HEK293T (cell line): ENCODE measurements around the gene RAPGEF6.

Source experiments
- CTCF ChIA-PET: fragments of 350-600 bp; formaldehyde crosslinking; extraction: SDS; loops from one replicate; lab custom pipeline; 2021; ENCODE audit warnings: antibody characterized with exemption, inconsistent platforms; lab: Yijun Ruan, JAX
- POLR2A ChIA-PET: fragments of 350-600 bp; formaldehyde crosslinking; extraction: SDS; loops from one replicate; lab custom pipeline; 2020; ENCODE audit warnings: antibody characterized with exemption, inconsistent platforms; lab: Yijun Ruan, JAX
- DNase-seq: peaks from one replicate; pipeline ENCODE4 v3.0.0; 2012; ENCODE audit warnings: mixed read lengths; ENCODE audit errors: extremely low spot score
- ARNT ChIP-seq: fragments of 450-650 bp; IDR thresholded peaks from 2 replicates; pipeline ENCODE4 v1.6.1; 2017; ENCODE audit warnings: mild to moderate bottlenecking
- BHLHE40 ChIP-seq: fragments of 450-650 bp; IDR thresholded peaks from 2 replicates; pipeline ENCODE4 v1.6.1; 2016; ENCODE audit warnings: mild to moderate bottlenecking, moderate library complexity, borderline replicate concordance
- CTBP1 ChIP-seq: fragments of 450-650 bp; IDR thresholded peaks from 2 replicates; pipeline ENCODE4 v1.6.1; 2016; ENCODE audit warnings: borderline replicate concordance
- ELF4 ChIP-seq: fragments of 450-650 bp; IDR thresholded peaks from 2 replicates; pipeline ENCODE4 v1.6.1; 2017; ENCODE audit warnings: antibody characterized with exemption
- FOXA1 ChIP-seq: fragments of 450-650 bp; IDR thresholded peaks from 2 replicates; pipeline ENCODE4 v1.6.1; 2016; ENCODE audit warnings: mild to moderate bottlenecking
- FOXK2 ChIP-seq: fragments of 450-650 bp; IDR thresholded peaks from 2 replicates; pipeline ENCODE4 v1.6.1; 2016; ENCODE audit warnings: mild to moderate bottlenecking
- FOXM1 ChIP-seq: fragments of 450-650 bp; IDR thresholded peaks from 2 replicates; pipeline ENCODE4 v1.6.1; 2017; ENCODE audit warnings: mild to moderate bottlenecking, borderline replicate concordance
- HDGF ChIP-seq: fragments of 450-650 bp; IDR thresholded peaks from 2 replicates; pipeline ENCODE4 v1.6.1; 2017; ENCODE audit warnings: antibody characterized with exemption, borderline replicate concordance
- L3MBTL2 ChIP-seq: fragments of 450-650 bp; conservative IDR thresholded peaks from 2 replicates; pipeline ENCODE4 v1.6.1; 2016; ENCODE audit warnings: mild to moderate bottlenecking
- LEF1 ChIP-seq: fragments of 450-650 bp; IDR thresholded peaks from 2 replicates; pipeline ENCODE4 v1.6.1; 2017; ENCODE audit warnings: mild to moderate bottlenecking, borderline replicate concordance
- NFRKB ChIP-seq: fragments of 450-650 bp; IDR thresholded peaks from 2 replicates; pipeline ENCODE4 v1.6.1; 2016; ENCODE audit warnings: mild to moderate bottlenecking, moderate library complexity
- PKNOX1 ChIP-seq: fragments of 450-650 bp; IDR thresholded peaks from 2 replicates; pipeline ENCODE4 v1.6.1; 2016
- SP1 ChIP-seq: fragments of 450-650 bp; IDR thresholded peaks from 2 replicates; pipeline ENCODE4 v1.6.1; 2017
- SUZ12 ChIP-seq: fragments of 450-650 bp; IDR thresholded peaks from 2 replicates; pipeline ENCODE4 v1.6.1; 2016; ENCODE audit warnings: mild to moderate bottlenecking
- TARDBP ChIP-seq: fragments of 450-650 bp; IDR thresholded peaks from 2 replicates; pipeline ENCODE4 v1.6.1; 2016
- ZNF384 ChIP-seq: fragments of 450-650 bp; IDR thresholded peaks from 2 replicates; pipeline ENCODE4 v1.6.1; 2016

Gene RAPGEF6

GRCh38 chr5:131536211-131536826 is 98.7 kb downstream of the RAPGEF6 start:
- ChIA-PET CTCF (no interaction called here), POLR2A (no interaction called here)
- no peak for TF ChIP-seq BHLHE40
- TF ChIP-seq CTBP1, result peak; percentile 12; the same call in 1 of the 2 replicates
- TF ChIP-seq PKNOX1, result peak; percentile 53; the same call in 1 of the 2 replicates
- no peak for TF ChIP-seq FOXA1
- peak; percentile 29 for DNase-seq

DNA sequence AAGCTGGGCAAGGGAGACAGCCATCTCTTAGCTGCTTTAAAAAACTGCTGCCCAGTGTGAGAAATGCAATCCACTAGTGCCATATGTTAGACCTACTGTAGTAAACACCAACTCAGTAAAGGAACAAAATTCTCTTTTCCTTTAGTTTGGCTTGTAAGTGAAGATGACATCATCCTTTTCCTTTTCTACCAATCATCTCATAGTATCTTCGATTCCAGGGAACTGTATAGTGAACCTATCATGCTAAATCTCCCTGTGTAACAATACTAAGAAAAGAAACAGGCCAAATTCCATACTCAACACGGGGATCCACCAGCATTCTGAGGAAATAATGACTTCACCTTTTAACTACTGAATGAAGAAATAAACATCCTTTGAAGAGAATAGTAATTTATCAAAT is 100.1 kb downstream of the RAPGEF6 start:
- ChIA-PET POLR2A (no interaction called here), CTCF (no interaction called here)
- TF ChIP-seq FOXM1, result no peak
- DNase-seq, result no peak

DNA sequence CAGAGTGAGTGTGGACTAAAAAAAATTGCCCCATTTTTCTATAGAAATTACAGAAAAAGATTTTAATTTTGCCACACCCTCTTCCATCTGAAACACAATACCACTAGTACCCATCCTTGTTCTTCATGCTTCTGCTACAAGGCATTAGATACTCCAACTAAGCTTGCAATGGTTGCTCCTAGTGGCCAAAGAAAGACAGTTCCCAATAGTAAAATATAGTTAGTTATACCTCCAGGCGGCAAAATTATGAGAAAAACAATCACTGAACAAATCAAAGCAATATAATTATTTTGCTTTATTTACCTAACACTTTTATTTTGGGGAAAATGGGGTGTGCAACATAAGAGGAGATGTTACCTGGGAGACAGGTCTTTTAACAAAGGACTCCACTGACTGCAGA is 101.2 kb downstream of the RAPGEF6 start:
- CTCF ChIA-PET, result interaction anchor here (0.7 to 1.4 kb wide), 7 partner anchors 10 to 472 kb away, joined by 3 to 6 read pairs (median 3); no protein-coding TSS in a partner anchor
- no peak for TF ChIP-seq BHLHE40
- peak; percentile 9 for DNase-seq
- POLR2A ChIA-PET, result no interaction called here

- no peak for TF ChIP-seq PKNOX1
- no peak for TF ChIP-seq L3MBTL2
- no peak for TF ChIP-seq FOXM1
- no peak for TF ChIP-seq ZNF384
- no peak for TF ChIP-seq SP1
- TF ChIP-seq BHLHE40, result no peak
- TF ChIP-seq ARNT, result no peak
- TF ChIP-seq LEF1, result no peak
- no peak for TF ChIP-seq FOXK2
- no peak for TF ChIP-seq SUZ12
- no peak for TF ChIP-seq TARDBP
- no peak for TF ChIP-seq ELF4
- no peak for TF ChIP-seq HDGF
- TF ChIP-seq FOXA1, result no peak
- TF ChIP-seq CTBP1, result no peak
- TF ChIP-seq NFRKB, result no peak
- POLR2A ChIA-PET, result interaction anchor here (1.0 to 1.1 kb wide), 2 partner anchors 13 to 104 kb away, joined by 3 read pairs; no protein-coding TSS in a partner anchor
- CTCF ChIA-PET, result interaction anchor here (0.9 to 1.4 kb wide), 5 partner anchors 8 to 57 kb away, joined by 3 to 6 read pairs (median 4); no protein-coding TSS in a partner anchor
Measured at GRCh38 chr5:131532031-131532640, 102.9 kb downstream of the RAPGEF6 start.

DNA sequence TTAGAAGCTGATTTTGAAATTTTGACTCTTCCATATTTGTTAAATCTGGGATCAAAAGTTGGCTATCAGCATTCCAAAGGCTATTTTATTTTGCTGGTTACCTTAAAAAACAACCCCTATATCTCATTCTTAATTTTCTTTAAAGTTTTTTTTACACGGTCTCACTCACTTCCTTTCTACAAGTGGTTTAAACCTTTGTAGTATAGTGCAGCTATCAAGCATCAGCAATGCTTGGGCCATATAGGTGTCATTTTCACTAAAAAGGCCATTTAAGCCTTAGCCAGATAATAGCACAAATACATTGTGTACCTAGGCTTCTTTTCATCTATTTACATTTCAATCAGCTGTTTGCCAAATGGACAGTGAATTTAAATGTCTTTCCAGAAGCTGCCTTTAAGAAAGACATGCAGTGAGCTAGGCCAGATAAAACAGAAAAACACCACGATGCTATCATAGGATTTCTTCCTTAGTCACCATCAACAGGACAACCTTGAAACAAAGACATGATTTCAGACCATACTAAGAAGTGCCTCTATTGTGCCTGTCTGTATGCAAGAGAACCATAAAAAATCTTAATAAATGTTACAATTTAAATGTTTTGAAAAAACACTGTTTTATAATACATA is 104.2 kb downstream of the RAPGEF6 start:
- POLR2A ChIA-PET, result no interaction called here
- CTCF ChIA-PET, result no interaction called here
- no peak for DNase-seq
- no peak for TF ChIP-seq FOXM1
- no peak for TF ChIP-seq BHLHE40
- TF ChIP-seq SUZ12, result no peak
- no peak for TF ChIP-seq L3MBTL2
- no peak for TF ChIP-seq CTBP1
- TF ChIP-seq TARDBP, result no peak
- no peak for TF ChIP-seq HDGF
- no peak for TF ChIP-seq ELF4
- TF ChIP-seq ARNT, result no peak
- TF ChIP-seq FOXA1, result no peak
- TF ChIP-seq NFRKB, result no peak
- TF ChIP-seq SP1, result no peak
- TF ChIP-seq LEF1, result no peak
- no peak for TF ChIP-seq FOXK2
- no peak for TF ChIP-seq ZNF384
- no peak for TF ChIP-seq PKNOX1

More at GRCh38 chr5:131532031-131532640, 102.9 kb downstream of the RAPGEF6 start:
- DNase-seq, result no peak

DNA sequence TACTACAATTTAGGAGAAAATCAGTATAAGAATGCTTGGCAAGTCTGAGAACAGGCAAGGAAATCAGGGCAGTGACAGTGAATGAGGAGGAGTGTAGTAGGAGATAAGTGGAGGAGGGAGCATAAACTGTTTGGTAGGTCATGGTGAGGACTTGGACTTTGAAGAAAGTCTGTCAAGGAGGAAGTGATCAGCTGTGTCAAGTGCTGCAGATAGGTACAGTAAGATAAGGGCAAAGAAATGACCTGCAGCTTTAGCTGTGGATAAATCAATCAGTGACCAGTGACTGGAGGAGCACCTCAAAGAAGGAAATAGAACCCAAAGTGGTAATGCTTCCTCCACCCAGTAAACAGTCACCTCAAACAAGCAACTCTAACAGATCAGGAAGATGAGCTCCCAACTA is 106.3 kb downstream of the RAPGEF6 start:
- DNase-seq, result no peak
- TF ChIP-seq BHLHE40 (no peak), SUZ12 (no peak), FOXA1 (no peak), L3MBTL2 (no peak), ELF4 (no peak), ZNF384 (no peak), TARDBP (no peak), SP1 (no peak), FOXK2 (no peak), FOXM1 (no peak), NFRKB (no peak)
- CTCF ChIA-PET, result interaction anchor here (1.3 kb wide), 1 partner anchor 8 kb away, joined by 4 read pairs; no protein-coding TSS in a partner anchor
- POLR2A ChIA-PET, result no interaction called here
